Activated CD4-positive, alpha-beta T cell treated with anti-CD3 and anti-CD28 coated beads, Interleukin-2, Interleukin-6, amounts not matched to agents 100 ng/mL and 50 ng/mL, durations not matched to agents 16 hours and 8 hours (primary cell): ENCODE measurements around the gene CELF4.

Experiments used
- DNase-seq: peaks from one replicate; pipeline ENCODE4 v3.0.0-alpha.2; 2020

The CELF4 gene

DNA sequence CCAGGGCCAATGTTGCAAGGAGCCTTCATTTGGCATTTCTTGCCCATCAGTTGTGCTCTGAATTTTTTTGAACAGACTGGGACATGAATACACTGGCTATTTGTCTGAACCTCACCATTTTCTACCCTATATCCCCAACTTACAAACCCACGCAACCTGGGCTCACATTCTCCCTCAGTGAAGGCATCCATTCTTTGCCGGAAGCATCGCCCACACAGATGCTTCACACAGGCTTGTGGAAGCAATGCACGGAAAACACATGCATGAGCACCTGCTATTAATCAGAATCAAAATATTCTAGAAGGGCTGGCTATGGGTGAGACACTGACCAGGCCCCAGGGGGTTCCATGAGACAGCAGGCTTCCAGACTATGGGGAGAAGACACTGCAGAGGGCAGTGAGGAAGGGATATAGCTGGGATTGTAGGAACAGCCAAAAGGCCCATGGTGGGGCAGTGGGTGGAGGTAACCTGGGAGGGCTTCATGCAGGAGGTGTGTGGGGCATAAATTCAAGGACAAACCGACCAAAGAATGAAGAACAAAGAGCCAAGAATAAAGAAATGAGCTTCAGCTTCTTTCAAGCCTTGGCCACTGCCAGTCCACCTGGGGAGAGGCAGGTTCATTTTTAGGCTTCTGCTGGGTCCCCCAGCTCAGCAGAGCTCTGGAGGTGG is 261.5 kb downstream of the CELF4 start:
- no peak for DNase-seq

DNA sequence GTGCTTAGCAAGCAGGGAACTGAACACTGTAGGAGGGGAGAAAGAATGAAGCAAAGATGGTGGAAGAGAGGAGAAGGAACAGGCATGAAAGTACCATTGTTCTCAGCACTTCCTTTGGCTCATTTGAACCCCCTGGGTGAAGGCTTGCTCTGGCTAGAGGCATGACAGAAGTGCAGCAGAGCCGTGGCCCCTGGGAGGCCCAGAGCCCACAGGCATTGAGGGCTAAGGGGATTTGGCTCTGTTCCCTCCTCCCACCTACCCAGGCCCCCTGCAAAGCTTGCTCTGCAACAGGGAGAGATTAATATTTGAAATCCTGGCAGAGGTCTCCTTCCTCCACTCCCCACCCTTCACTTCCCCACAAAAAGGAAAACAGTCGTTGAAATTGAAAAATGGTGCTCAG is 262.6 kb downstream of the CELF4 start:
- no peak for DNase-seq

DNA sequence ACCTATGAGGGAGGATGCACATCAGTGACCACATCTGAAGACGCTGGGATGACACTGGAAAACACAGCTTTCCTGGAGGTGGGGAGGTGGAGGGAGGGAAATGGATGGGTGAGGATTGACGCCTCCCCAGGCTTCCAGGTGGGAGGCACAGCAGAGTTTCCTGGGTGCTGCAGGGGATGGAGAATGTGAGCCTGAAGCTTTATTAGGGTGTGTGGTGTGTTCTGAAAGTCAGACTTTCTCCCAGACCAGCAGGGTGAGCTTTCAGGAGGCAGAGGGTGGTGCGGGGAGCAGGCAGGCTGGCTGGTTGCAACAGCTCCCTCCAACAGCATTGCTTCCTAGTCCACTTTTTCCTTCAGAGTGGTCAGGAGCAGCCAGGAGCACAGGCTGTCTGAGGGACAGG is 263.1 kb downstream of the CELF4 start:
- DNase-seq = no peak

DNA sequence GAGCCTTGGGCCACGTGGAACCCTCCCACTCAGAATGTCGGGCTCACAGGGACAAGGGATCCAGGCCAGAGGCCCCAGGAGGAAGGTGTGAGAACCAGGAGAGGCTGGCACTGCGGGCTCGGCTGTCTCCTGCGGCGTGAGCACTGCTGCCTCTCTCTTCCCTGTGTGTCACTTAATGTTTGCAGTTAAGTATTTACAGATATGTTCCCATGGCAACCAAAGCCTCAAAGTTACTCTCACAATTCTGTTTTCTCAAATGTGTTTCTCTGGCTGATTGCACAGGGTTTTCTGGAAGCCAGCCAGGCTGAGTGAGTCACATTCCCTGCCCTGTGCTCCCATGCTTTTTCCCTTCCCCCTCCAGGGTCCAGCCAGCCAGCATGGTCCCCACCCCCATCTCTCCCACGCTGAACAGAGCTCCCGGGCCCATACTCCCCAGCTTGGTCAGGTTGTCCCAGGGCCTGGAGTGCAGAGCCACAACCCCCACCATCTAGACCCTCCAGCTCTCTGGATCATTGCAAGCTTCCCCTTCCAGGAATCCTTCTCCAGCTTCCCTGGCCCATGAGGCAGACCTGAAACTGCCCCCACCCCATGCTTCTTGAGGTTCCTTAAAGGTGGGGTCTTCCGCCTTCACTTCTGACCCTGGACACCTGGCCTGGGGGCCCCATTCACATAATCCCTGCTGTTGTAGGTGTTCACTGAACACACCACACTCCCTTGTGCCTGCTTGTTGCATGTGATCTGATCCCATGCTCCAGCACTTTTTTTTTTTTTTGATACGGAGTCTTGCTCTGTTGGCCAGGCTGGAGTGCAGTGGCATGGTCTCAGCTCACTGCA is 265.9 kb downstream of the CELF4 start:
- no peak for DNase-seq

DNA sequence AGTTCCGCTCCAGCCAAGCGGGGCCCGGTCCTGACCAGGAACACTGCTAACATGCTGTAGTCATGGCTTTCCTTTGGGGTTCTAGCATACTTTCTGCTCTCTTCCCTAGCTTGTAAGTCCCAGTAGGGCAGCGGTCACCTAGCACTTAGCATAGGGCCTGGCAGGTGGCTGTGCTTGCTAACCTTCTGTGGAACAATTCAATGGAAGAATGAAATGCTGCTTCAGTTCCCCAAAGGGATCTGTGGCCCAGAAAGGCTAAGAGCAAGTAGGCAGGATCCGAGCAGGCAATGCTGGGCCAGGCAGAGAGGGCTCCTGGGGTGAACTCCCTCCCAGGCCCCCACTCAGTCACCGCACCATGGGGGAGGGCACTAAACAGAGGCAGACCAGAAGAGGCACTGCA is 266.8 kb downstream of the CELF4 start:
- DNase-seq = no peak

DNA sequence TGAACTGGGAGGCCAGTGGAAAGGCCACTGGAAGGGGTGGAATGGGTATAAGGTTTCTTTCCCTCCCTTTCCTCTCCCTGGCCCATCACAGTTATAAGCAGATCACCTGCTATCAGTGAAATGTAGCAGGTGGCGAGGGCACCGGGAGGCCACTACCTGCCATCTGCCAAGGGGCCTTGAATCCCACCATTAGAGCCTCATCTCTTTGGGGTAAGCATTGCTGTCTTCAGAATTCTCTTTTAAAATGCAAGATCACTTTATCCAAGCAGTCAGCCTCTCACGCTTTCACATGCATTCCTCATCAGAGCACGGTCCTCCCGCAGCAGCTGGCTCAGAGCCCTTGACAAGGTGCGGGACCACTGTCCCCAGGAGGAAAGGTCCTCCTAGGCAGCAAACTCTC is 268.5 kb downstream of the CELF4 start:
- DNase-seq = no peak

DNA sequence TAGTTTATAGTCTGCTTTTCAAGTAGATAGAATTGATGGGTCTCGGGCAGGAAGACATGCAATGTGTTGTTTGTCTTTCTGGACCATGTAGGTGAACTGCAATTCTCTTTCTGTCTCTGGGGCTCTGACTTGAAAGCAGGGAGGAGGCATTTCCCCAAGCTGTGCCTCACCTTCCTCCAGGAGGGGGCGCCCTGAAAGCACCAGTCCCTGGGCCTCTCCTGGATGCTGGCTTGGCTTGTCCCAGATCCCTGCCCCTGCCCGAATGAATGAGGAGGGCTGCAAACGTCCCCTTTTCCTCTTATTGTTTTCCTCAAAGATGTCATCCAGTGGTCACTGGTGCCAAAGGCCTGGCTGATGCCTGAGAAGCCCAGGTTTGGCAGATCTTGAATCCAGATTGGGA is 270.6 kb downstream of the CELF4 start:
- peak; percentile 21 for DNase-seq

DNA sequence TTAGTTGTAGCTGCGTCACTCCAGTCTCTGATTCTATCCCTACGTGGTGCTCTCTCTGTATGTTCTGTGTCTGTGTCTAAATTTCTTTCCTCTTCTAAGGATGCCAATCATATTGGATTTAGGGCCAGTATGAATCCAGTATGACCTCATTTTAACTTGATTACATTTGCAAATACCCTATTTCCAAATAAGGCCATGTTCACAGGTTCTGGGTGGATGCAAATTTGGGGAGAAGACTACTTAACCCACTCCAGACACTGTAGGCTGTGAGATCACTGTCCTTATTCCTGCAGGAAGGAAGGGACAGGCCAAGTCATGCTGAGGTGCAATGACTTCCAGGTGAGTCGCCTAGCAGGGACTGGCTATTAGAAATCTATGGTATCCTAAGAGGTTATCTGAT is 272.2 kb downstream of the CELF4 start:
- no peak for DNase-seq

DNA sequence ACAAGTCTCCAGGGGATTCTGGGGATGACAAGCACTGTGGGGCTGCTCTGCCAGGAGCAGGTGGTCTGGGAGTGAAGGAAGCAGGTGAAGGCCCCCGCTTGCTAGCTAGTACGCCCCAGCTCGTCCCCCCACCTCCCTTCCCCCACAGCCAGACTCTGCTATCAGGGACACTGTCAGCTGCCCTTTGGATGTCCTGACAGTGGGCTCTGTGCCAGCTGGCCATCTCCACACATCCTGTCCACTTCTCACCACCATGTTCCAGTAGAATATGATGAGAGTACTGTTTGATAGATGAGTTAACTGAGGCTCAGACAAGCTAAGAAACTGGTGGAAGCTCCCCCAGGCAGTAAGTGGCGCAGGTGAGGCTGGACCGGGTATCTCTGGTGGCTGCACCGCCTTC is 276.2 kb downstream of the CELF4 start:
- no peak for DNase-seq

DNA sequence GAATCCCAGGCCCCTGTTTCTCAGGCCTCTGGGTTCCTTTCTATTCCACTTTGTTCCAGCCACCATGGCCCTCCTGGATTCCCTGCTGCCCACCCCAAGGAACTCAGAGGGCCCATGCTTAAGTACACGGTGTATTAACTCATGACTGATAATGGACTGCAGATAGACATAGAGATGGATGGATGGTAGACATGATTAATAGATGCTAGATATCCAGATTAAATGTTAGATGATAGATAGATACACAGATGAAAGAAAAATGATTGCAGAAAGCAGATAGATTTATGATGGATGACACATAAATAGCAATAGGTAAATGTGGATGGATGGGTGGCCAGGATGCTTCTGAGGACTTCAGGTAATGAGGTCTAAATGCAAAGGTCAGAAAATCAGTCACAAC is 278.0 kb downstream of the CELF4 start:
- DNase-seq = no peak

DNA sequence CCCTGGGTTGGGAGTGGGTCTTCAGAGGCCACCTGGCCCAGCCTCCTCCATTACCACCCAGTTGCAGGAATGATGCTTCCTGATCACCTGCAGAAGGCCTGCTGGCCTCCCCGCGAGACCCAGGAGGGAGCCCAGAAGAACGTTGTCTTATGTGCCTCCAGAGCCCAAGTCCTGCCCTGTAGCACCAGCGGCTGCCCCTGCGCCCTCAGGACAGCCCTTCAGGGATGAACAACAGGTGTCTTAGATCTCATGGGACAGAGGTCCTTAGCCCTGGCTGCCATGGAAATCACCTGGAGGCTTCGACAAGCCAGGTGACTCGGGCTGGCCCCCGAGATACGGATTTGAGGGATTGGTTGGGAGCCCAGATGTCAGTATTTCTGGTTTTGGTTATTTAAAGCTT is 278.8 kb downstream of the CELF4 start:
- DNase-seq = no peak

DNA sequence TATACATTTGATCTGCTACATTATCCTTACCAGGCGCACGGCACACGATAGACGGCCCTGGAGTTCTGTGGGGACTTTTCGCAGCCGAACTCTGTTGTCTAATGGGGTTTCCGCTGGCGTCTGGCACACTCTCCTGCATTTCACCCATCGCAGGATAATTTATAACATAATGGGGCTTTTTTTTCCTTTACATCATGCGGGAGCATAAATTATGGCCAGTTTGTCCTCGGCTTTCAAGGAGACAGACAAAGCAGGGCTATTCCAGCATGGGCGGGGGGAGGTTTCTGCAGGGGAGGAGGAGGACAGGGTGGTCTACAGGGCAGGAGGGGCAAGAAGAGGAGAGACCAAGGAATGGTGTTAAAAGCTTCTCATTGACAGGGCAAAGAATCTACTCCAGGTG is 279.8 kb downstream of the CELF4 start:
- no peak for DNase-seq

DNA sequence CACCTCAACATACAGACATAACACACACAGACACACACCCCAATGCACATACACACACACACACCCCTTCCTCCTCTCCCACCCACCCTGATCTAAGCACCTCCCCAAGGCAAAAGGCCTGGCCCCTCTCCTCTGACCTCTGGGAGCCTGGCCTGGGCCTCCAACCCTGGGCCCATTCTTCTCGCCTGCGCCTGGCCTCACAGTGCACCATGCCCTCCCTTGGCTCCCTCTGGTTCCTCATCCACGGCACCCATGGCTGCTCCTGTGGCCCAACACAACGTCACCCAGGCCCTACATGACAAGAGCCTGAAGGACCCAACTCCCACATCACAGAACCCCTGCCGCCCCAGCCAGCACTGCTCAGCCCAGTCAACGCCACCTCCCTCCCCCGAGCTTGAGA is 281.3 kb downstream of the CELF4 start:
- DNase-seq = no peak

DNA sequence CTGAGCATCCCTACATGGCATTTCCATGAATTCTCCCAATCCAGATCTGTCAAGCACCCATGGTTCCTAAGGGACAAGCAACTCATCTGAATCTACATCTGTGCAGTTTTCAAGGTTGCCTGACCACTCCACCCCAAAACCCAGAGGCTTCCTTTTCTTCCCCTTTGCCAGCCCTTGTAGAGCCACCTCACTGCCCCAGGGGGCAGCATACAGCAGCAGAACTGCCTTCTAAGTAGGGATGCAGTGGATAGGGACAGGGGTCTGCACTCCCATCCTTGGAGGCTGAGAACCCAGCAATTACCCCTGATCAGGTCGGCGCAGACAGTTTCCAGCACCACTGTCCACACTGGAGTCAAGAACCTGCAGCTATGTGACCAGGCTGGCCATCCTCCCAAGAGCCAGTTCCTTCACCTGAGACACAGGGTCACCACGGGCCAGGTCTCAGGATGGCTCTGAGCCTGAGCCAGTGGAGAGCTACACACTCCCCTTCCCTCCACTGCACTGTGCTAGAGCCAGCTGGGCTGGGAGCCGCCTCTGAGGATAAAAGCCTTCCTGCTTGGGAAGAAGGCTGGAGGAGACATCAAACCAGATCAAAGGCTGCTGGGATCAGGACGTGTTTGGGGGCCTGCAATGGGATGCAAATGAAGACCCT is 283.1 kb downstream of the CELF4 start:
- DNase-seq = no peak

DNA sequence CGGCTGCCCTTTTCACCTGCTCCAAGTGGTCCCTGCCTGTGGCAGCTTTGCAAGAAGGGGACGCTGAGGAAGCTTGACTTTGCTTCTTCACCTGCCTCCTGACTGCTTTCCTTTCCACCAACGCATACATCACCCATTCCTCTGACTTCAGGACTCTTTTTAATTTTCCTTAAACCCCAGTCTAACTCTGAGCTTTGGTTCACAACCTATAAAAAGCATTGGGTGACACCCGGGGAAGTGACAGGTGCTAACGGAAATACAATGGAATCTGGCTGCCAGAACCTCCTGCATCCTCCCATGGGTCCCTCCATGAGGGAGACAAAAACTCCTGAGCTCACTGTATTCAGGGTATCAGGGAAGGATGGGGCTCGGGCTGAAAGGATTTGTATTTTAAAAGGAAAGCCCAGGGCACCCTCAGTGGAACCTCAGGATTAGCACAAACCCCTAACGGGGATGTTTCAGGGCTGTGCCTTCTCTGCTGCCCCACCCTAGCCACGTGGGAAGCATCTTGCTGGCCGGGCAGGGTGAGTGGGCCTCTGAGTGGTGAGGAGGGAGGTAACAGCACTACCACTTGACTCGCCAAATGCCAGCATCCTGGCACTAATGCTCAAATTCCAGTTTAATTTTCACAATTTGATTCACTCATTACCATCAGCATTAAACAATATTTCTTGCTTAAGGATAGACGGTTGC is 284.8 kb downstream of the CELF4 start:
- DNase-seq = no peak

DNA sequence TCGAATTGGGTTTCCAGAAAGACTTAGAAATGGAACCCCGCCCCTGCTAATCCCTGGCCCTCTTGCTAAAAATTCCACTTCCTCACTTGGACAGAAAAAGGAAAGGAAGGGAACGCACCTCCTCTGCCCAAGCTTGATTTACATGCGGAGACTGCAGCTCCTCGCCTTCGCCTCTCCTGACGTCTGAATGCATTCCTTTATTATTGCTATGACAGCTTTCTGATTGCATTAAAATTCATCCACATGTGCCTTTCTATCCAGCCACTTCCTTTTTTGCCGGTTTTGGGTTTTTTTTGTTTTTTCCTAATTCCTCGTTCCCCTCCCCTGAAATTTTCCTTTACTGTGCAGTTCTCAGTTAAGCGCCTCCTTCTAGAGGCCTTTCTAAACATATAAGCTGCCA is 287.8 kb downstream of the CELF4 start:
- no peak for DNase-seq

DNA sequence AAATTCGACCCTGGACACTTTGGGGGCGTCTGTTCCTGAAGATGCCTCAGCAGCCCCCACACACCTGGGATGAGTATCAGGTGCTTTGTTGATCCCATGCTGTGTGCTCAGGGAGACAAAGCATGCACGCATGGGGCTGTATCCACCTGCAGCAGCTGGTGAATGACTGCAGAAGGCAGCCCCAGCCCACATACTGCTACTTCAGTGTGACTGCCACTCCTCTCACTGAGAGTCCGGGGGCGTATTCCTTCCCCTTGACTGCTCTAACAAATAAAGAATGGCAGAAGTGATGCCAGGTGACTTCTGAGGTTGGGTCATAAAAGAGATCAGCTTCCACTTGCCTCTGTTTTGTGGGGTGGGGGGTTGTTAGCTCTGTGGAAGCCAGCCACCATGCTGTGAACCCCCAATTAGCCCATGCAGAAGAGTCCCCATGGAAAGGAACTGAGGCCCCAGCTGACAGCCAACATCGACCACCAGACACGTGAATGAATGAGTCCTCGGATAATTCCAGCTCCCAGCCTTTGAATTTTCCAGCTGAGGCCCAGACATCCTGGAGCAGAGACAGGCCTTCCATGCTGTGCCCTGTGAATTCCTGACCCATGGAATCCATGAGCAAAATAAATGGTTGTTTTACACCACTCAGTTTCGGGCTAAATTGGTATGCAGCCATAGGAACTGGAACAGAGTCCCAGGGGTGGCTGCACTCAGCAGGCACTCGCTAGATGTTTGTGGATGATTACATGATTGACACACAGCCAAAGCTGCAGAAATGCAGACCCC is 289.3 kb downstream of the CELF4 start:
- no peak for DNase-seq

DNA sequence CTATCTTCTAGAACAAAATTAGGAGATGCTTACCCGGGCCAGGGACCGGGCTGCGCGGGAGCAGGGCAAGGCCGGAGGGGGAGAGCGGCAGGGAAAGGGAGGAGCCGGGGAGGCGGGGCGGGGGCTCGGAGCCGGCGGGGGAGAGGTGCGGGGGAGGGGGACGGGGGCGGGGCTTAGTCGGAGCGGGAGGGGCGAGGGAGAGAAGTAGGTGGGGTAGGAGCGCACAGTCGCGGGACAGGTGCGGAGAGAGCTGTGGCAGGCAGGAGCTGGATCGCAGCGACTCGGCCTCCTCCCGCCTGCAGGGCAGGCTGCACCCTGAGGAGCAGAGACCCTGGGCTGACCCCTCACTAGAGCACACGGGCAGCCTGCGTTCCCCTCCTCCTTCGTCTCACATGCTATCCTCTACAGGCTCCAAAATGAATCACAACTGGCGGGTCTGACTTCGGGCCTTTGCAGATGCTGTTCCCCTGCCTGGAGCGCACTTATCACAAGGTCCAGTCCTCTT is 290.3 kb downstream of the CELF4 start:
- no peak for DNase-seq

DNA sequence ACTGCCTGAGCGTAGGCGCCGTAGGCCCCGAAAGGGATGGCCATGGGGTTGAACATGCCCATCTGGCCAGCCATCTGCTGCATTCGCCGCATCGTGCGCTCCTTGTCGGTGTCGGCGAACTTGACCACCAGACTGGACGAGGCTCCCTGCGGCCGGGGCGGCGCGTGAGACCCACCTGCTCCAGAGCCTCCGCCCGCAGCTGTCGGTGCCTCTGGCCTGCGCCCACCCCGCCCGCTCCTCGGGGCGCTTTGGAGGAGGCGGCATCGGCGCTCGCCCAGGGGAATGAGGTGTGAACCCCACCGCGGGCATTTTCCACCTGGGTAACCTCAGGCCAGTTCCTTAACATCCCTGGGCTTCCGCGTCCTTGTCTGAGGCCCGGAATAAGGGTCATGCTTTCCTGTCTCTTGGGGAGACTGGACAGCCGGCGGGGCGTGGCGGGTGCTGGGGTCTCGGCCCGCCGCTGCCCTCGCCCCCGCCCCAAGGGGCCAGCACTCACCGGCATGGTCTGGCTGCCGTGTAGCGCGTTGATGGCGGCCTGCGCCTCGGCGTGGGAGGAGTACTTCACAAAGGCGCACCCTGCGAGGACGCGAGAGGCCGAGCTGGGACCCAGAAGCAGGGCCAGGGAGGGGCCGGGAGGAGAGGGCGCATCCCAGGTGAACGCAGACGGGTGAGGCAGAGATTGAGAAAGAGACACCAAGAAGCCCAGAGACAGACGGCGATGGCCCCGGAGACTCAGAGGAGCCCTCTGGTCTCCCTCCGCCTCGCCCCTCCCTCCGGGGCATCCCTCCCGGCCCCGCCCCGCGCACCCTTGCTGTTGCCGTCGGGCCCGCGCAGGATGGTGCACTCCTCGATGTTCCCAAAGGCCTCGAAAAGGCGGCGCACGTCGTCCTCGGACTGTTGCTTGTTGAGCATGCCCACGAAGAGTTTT is 291.0 kb downstream of the CELF4 start:
- no peak for DNase-seq

DNA sequence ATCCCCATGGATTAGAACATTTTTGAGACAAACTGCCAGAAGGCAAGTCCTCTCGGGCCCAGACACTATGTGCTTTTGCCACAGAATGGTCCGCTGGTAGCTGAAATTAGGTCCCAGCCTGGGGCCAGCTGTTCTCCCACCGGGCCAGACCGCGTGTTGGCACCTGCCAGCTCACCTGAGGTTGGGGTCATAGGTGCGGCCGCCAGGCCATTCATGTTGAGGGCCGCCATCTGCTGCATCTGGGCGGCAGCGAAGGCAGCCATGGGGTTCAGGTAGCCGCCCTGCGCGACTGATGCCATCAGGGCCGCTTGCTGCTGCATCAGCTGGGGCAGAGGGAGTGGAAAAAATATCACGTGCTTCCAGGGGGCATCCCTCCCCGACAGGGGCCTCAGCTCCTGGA is 292.8 kb downstream of the CELF4 start:
- DNase-seq = no peak

DNA sequence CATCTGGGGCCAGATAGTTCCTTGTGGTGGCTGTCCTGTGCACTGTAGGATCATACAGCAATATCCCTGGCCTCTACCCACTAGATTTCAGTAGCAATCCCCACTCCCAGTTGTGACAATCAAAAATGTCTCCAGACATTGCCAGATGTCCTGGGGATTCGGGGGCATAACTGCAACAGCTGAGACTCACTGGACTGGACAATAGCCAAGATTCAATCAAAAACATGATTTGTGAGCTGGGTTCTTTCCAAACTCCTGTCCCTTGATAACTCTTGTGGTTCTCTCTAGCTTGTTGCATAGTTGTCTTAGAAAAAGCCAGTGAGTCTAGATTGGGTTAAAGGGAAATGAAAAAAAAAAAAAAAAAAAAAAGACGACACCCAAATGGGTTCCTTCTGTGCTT is 293.4 kb downstream of the CELF4 start:
- no peak for DNase-seq
